ENCODE results near the gene TENM4. TPM values are rescaled to one million over a fixed set of nuclear protein-coding genes. Genes with fewer than 3 reads are reported as not detected.

TENM4 gene
- polyA plus RNA-seq, 1 experiment: 0.39 TPM

- no peak overlapping the region for H3K4me3 ChIP-seq (ENCODE audit: low read depth, low read length)
- ChIA-PET CTCF (interaction anchor here (0.6 kb wide), 1 partner anchor 620 kb away, joined by 3 read pairs; no protein-coding TSS in a partner anchor), POLR2A (no interaction called here)
- no peak for DNase-seq (ENCODE audit: low read depth)
- H3K27me3 ChIP-seq (ENCODE audit: control insufficient read depth, insufficient read depth, low read length): no peaks in the 10 kb centered on the region
- no peak for TF ChIP-seq CTCF (IDR thresholded peaks at IDR 0.05; ENCODE audit: insufficient read depth, low read depth, low read length)
- no peaks in the 10 kb centered on the region for H3K36me3 ChIP-seq (ENCODE audit: control insufficient read depth, insufficient read depth, low read length)
Observed at GRCh38 chr11:79265756-79266322, 175.0 kb downstream of the TENM4 start.

DNA sequence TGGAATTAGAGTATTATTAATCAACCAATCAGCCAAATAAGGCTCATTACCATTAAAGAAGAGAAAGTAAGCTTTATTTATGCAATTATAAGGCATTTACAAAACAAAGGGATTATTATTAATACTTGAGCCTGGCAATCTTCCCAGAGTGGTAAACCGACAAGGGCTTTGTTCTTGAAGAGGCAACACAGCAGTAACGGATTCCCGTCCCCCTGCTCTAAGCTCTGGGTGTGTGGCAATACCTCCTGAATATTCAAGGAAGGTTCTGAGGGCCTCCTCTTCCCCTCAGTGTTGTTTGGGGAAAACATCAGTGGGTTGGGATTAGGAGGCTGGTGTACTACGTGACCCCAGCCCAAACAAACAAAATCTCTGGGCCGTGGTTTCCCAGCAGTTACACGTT lies 176.5 kb downstream of the TENM4 start:
- ChIA-PET CTCF (interaction anchor here (0.8 kb wide), 1 partner anchor 8 kb away, joined by 3 read pairs; no protein-coding TSS in a partner anchor), POLR2A (no interaction called here)
- no peak for TF ChIP-seq CTCF (IDR thresholded peaks at IDR 0.05; ENCODE audit: insufficient read depth, low read depth, low read length)
- no peaks in the 10 kb centered on the region for H3K27me3 ChIP-seq (ENCODE audit: control insufficient read depth, insufficient read depth, low read length)
- no peak overlapping the region for H3K4me3 ChIP-seq (ENCODE audit: low read depth, low read length)
- no peaks in the 10 kb centered on the region for H3K36me3 ChIP-seq (ENCODE audit: control insufficient read depth, insufficient read depth, low read length)
- no peak for DNase-seq (ENCODE audit: low read depth)

DNA sequence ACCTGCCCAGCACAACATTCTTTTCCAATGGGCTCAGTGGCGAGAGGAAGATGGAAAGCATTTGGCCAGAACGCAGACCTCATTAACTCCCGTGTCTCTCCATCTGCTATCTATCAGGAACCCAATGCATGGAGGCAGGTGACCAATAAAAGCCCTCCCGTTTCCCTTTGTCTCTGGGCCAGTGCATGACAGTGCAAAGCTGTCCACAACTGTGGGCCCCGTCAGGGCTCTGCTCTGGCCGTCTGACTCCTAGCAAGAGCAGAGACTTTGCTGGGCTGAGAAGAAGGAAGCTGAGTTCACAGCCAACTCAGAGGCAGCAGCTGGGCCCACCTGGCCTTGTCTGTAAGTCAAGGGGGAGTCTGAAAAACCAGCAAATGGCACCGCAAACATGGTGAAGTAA lies 177.8 kb downstream of the TENM4 start:
- ChIA-PET CTCF (no interaction called here), POLR2A (no interaction called here)
- H3K36me3 ChIP-seq (ENCODE audit: control insufficient read depth, insufficient read depth, low read length): no peaks in the 10 kb centered on the region
- no peak for DNase-seq (ENCODE audit: low read depth)
- no peak overlapping the region for H3K4me3 ChIP-seq (ENCODE audit: low read depth, low read length)
- H3K27me3 ChIP-seq (ENCODE audit: control insufficient read depth, insufficient read depth, low read length): no peaks in the 10 kb centered on the region
- no peak for TF ChIP-seq CTCF (IDR thresholded peaks at IDR 0.05; ENCODE audit: insufficient read depth, low read depth, low read length)

DNA sequence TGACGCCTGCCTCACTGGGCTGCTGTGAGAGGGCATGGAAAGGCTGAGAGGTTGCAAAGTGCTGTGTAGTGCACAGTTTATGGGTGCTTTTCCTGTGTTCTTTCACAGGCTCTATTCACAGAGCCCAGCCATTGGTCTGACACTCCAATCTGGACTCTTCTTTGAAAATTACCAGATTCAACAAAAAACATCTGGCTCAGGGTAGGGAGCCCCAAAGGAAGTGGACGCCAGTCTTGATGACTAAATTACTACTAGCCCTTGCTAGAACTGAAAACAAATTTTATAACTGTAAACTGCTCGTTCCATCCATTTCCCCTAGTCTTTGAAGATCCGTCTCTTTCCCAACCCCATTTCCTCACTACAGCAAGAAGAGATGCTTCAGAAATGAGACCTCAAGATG lies 178.6 kb downstream of the TENM4 start:
- peak; percentile 44 for DNase-seq (ENCODE audit: low read depth)
- Histone ChIP-seq H3K4me3 (ENCODE audit: low read depth, low read length) (no peak overlapping the region), H3K36me3 (ENCODE audit: control insufficient read depth, insufficient read depth, low read length) (no peaks in the 10 kb centered on the region), H3K27me3 (ENCODE audit: control insufficient read depth, insufficient read depth, low read length) (no peaks in the 10 kb centered on the region)
- POLR2A ChIA-PET: no interaction called here
- CTCF ChIA-PET: interaction anchor here (0.7 to 1.5 kb wide), 2 partner anchors 11 to 14 kb away, joined by 3 to 4 read pairs; no protein-coding TSS in a partner anchor
- TF ChIP-seq CTCF (IDR thresholded peaks at IDR 0.05; ENCODE audit: insufficient read depth, low read depth, low read length): no peak

DNA sequence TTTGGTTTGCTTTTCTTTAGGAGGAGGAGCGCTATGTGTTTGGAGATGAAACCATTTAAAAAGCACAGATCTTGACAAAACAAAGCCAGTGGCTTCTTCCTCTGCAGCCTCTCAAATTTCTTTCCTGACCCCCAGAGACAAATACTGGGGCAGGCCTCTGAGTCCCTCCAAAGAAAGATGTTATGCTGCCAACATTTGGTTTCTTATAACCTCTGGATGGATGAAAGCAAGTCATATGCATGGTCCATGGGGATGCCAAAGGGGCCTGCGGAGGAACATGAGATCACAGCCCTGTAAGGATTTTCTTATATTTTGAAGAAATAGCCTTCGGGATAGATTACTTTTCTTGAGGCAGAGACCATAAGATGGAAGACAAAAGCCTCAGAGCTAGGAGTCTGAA lies 179.1 kb downstream of the TENM4 start:
- no peak for TF ChIP-seq CTCF (IDR thresholded peaks at IDR 0.05; ENCODE audit: insufficient read depth, low read depth, low read length)
- POLR2A ChIA-PET: no interaction called here
- DNase-seq (ENCODE audit: low read depth): no peak
- Histone ChIP-seq H3K36me3 (ENCODE audit: control insufficient read depth, insufficient read depth, low read length) (no peaks in the 10 kb centered on the region), H3K4me3 (ENCODE audit: low read depth, low read length) (no peak overlapping the region), H3K27me3 (ENCODE audit: control insufficient read depth, insufficient read depth, low read length) (no peaks in the 10 kb centered on the region)
- CTCF ChIA-PET: interaction anchor here (1.2 to 1.5 kb wide), 2 partner anchors 10 to 13 kb away, joined by 3 to 4 read pairs; no protein-coding TSS in a partner anchor

Measured in BJ (cell line).